ENCODE measurements around the gene REX1BD.

DNA sequence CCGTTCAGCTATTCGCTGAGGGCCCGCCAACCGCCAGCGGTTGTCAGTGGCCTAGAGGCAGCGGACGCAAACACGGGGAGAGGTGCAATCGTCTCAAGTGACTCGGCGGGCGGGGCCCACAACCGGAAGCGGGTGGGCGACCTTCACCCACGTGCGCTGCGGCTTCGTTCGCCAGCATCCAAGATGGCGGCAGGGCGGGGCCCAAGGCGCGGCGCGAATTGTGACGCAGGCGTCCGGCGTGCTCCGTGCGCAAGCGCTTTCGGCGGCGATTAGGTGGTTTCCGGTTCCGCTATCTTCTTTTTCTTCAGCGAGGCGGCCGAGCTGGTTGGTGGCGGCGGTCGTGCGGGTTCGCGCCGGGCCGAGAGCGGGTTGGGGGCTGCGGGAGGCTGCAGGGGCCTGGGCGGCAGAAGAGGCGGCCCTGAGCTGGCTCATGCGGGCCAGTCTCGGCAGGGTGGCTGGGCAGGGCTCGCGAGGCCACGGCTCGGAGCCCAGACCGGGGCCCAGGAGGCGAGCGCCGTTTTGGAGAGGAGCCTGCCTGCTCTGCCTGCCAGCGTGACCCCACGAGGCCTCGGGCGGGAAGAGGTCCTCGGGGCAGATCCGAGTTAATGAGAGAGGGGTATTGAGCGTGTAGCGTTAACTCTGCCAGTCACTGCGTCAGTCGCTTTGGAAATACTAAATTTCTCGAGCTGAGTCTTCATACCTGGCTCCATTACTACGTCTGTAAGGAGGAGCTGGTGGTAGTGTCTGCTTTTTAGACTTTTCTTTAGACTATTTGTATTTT is 16.8 kb upstream of the REX1BD start, which contains the start of gene UBA52:
- TF ChIP-seq ZNF883 (CRISPR knock-in tag; IDR thresholded peaks at IDR 0.05; ENCODE audit: not compliant biosample characterization) (peak; percentile 74), TCF7 (IDR thresholded peaks at IDR 0.05; ENCODE audit: low read depth) (no peak)
